ENCODE measurements around the gene ARL17B. TPM values are rescaled to one million over a fixed set of nuclear protein-coding genes. Genes with fewer than 3 reads are reported as not detected.
"Not testable (repeated sequence)": the region's sequence is repeated elsewhere in the genome, so short reads cannot be mapped to it uniquely, and the experiment has no call there.

ARL17B gene
- total RNA-seq (10 to 100 TPM in 1 of 6 donors, 1 to 10 TPM in 5; 2.8 to 11.7 (median 7.3) TPM), polyA plus RNA-seq (1 to 10 TPM; 5.8 to 6.2 TPM)

- intact Hi-C loops (cut with DNase I); H3K9me3 ChIP-seq; H3K27me3 ChIP-seq; H3K36me3 ChIP-seq; H3K4me3 ChIP-seq; H3K27ac ChIP-seq; H3K4me1 ChIP-seq: not testable (repeated sequence)
- 0% methylated on average over 6 to 13 of the region's 22 CpGs for WGBS, 2 donors
- FAIRE-seq = peak; percentile 98
- DNase-seq = peak; percentile 59 to 98 (median 89)
- ATAC-seq = peak; percentile 98 to 100 (median 98)
Observed at GRCh38 chr17:46361755-46362154, at the start of gene ARL17B. TSS of gene ARL17B (minus strand) at chr17:46361766. CDS start at chr17:46358397, 3,369 bp downstream.

DNA sequence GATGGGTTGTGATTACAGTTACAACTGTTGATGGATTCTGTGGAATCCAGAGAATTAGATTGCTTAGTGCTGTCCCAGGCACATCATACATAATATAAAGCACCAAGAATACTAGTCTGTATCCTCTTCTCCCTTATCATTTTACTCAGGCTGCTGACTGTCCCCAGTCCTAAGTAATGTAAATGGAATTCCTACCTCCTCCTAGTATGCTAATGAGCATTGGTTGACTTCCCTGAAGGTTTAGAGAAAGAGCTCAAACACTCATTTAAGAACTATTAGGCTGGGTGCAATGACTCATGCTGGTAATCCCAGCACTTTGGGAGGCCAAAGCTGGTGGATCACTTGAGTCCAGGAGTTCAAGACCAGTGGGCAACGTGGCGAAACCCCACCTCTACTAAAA, 48.3 kb upstream of the ARL17B start:
- H3K27me3 ChIP-seq; H3K9me3 ChIP-seq; ATAC-seq; intact Hi-C loops (cut with DNase I); H3K4me3 ChIP-seq; DNase-seq; H3K4me1 ChIP-seq; FAIRE-seq; H3K27ac ChIP-seq; H3K36me3 ChIP-seq: not testable (repeated sequence)
- no CpG with 5 or more reads among the region's 2 CpGs for WGBS, 2 donors

DNA sequence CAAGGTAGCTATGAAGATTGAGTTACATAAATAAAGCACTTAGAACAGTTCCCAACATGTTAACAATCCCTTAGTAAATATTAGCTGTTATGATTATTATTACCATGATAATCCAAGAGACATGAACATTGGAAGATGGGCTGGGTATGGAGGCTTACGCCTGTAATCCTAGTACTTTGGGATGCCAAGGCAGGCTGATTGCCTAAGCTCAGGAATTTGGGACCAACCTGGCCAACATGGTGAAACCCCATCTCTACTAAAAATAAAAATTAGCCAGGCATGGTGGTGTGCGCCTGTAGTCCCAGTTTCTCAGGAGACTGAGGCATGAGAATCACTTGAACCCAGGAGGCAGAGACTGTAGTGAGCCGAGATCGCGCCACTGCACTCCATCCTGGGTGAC, 45.6 kb upstream of the ARL17B start:
- DNase-seq; H3K9me3 ChIP-seq; H3K4me3 ChIP-seq; H3K27ac ChIP-seq; FAIRE-seq; H3K27me3 ChIP-seq; H3K4me1 ChIP-seq; ATAC-seq; H3K36me3 ChIP-seq; intact Hi-C loops (cut with DNase I): not testable (repeated sequence)
- WGBS, 2 donors = no CpG with 5 or more reads among the region's 5 CpGs

GRCh38 chr17:46401033-46401787, 39.6 kb upstream of the ARL17B start:
- intact Hi-C loops (cut with DNase I); H3K9me3 ChIP-seq; H3K27me3 ChIP-seq; H3K36me3 ChIP-seq; H3K27ac ChIP-seq; H3K4me3 ChIP-seq; H3K4me1 ChIP-seq; DNase-seq; FAIRE-seq: not testable (repeated sequence)
- peak in 1 of 4 donors; percentile 48 for ATAC-seq
- WGBS, 2 donors = no CpG with 5 or more reads among the region's 2 CpGs

DNA sequence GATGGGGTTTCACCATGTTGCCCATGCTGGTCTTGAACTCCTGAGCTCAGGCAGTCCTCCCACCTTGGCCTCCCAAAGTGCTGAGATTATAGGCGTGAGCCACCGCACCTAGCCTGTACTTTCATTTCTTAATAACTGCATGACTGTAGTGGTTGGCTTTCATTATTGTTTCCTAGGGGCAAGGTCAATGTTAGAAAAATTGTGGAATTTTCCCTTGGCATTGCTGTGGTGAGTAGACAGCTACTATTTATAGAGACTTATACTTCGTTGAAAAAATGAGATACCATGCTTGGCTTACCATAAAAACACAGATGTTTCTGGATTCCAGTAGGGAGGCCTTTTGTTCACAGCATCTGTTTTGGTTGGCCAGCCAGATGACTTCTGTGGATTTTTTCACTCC, 39.0 kb upstream of the ARL17B start:
- H3K4me1 ChIP-seq; H3K9me3 ChIP-seq; FAIRE-seq; H3K27me3 ChIP-seq; H3K4me3 ChIP-seq; intact Hi-C loops (cut with DNase I); DNase-seq; H3K36me3 ChIP-seq; H3K27ac ChIP-seq: not testable (repeated sequence)
- peak in 1 of 4 donors; percentile 44 for ATAC-seq
- 8 to 11% methylated on average over 1 of the region's 3 CpGs for WGBS, 2 donors

DNA sequence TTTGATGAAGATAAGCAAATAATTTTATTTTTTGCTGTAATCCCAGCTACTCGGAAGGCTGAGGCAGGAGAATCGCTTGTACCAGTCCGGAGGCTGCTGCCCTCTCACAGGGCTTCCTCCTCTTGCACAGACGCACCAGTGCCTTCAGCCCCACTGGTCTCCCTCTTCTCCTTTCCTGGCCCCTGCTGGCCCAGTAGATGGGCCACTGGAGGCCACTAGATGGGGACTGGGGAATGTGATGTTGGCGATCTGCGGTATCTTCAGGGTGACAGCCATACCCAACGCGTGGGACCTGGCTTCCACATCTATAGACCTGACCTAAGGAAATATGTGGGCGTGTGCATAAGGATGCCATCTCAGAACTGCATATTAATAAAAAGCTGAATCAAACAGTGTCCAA, 38.4 kb upstream of the ARL17B start:
- H3K9me3 ChIP-seq; H3K4me3 ChIP-seq; FAIRE-seq; H3K36me3 ChIP-seq; H3K4me1 ChIP-seq; H3K27me3 ChIP-seq; DNase-seq; H3K27ac ChIP-seq; intact Hi-C loops (cut with DNase I): not testable (repeated sequence)
- WGBS, 2 donors = 97 to 100% methylated on average over 4 of the region's 9 CpGs
- ATAC-seq = peak in 1 of 4 donors; percentile 11

GRCh38 chr17:46396292-46396691, 34.7 kb upstream of the ARL17B start:
- DNase-seq; H3K4me1 ChIP-seq; H3K4me3 ChIP-seq; H3K27ac ChIP-seq; FAIRE-seq; H3K36me3 ChIP-seq; ATAC-seq; H3K9me3 ChIP-seq; intact Hi-C loops (cut with DNase I); H3K27me3 ChIP-seq: not testable (repeated sequence)
- 76 to 94% methylated on average over 1 of the region's 2 CpGs for WGBS, 2 donors

GRCh38 chr17:46393702-46394101, 32.1 kb upstream of the ARL17B start:
- H3K27me3 ChIP-seq; ATAC-seq; H3K27ac ChIP-seq; H3K9me3 ChIP-seq; H3K36me3 ChIP-seq; FAIRE-seq; DNase-seq; H3K4me3 ChIP-seq; H3K4me1 ChIP-seq; intact Hi-C loops (cut with DNase I): not testable (repeated sequence)
- WGBS, 2 donors = no CpG with 5 or more reads among the region's 2 CpGs

DNA sequence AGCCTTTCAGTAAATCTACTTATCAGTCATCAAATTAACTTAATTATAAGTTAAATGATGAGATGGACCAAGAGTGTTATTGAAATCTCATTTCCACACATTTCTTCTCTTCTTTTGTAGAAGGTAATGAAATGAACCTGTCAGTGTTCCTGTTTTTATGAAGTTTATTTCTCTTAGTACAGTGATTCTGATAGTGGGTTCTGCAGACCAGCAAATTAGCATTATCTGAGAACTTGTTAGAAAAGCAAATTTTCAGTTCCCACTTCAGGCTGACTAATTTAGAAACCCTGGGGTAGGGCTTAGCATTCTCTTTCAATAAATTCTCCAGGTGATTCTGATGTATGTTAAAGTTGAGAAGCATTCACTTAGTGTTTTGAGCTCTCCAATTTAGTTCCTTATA, 23.9 kb upstream of the ARL17B start:
- H3K4me1 ChIP-seq; DNase-seq; H3K27ac ChIP-seq; ATAC-seq; H3K9me3 ChIP-seq; H3K4me3 ChIP-seq; H3K27me3 ChIP-seq; H3K36me3 ChIP-seq; intact Hi-C loops (cut with DNase I); FAIRE-seq: not testable (repeated sequence)

DNA sequence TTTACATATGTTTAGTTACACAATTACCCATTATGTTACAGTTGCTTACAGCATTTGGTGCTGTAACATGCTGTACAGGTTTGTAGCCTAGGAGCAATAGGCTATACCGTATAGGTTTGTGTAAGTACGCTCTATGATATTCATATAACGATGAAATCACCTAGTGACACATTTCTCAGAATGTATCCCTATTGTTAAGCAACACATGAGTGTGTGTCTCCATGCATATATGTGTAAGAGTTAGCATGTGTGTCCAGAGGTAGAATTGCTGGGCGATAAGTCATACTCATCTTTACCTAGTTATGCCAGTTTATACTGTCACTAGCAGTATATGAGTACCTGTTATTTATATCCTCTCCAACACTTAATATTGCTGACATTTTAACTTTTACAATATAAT, 21.6 kb upstream of the ARL17B start:
- DNase-seq; ATAC-seq; FAIRE-seq; intact Hi-C loops (cut with DNase I); H3K27ac ChIP-seq; H3K36me3 ChIP-seq; H3K4me1 ChIP-seq; H3K4me3 ChIP-seq; H3K27me3 ChIP-seq; H3K9me3 ChIP-seq: not testable (repeated sequence)
- 94 to 97% methylated on average over 3 of the region's 4 CpGs for WGBS, 2 donors

DNA sequence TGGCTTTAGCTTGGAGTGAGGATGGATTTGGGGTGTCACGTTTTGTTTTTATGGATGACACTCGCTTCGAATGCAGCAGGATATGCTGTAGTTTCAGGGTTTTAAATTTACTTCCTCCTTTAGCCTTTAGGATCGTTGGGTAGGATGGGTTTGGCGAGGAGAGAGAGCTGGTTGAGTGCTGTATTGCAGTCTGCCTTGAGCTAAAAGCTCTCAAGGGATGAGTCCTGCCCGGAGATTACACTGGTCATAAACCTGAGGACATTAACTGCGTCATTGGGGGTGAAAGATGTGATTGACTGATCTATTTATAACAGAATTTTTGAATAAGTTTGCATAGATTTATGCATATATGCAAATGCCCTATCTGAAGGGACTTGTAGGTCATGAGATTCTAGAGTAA, 11.9 kb upstream of the ARL17B start:
- DNase-seq; H3K4me1 ChIP-seq; H3K4me3 ChIP-seq; H3K36me3 ChIP-seq; H3K27ac ChIP-seq; intact Hi-C loops (cut with DNase I); FAIRE-seq; H3K9me3 ChIP-seq; H3K27me3 ChIP-seq: not testable (repeated sequence)
- no CpG with 5 or more reads among the region's 7 CpGs for WGBS, 2 donors
- peak; percentile 48 to 80 (median 64) for ATAC-seq

DNA sequence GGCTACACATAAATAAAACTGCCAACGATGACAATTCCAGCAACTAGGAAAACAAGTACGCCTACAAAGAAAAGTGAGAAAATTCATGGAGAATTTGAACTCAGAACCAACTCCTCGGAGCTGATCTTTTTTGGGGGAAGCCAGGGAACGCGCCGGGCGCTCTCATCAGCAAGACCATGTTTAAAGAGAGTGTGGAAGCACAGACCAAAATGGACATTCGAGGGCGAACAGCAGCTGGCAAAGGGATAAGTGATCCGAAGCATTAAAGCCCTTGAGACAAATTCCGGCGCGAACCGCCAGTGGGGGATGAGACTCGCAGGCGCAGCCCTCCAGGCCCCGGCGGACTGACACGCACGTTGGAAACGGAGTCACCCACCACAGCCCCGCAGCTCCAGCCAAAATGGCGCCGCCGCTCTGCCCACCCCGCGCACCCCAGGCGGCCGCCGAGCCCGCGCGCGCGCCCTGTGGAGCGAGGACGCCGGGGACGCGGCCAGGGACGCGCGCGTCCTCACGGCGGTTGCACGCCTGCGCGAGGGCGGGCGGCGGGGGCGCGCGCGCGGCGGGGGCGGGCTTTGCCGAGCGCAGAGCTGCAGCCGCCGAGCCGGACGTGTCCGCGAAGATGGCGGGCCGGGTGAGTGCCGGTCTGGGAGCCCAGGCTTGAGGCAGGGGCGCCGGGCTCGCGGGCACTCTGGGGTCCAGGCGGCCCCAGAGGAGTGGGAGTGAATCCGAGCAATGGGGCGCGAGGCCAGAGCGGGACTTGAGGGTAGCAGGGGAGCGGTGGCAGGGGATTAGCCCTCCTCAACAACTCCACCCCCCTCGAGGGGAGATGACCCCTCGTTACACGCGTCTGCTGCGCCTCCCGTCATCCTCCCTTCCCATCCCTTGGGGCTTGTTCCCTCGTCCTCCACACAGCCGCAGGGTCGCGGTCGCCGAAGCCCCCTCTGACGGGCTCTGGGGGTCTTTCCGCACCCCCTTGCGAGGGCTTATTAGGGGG, 11.0 kb upstream of the ARL17B start:
- no CpG with 5 or more reads among the region's 95 CpGs for WGBS, 2 donors
- H3K27me3 ChIP-seq; intact Hi-C loops (cut with DNase I); H3K27ac ChIP-seq; H3K4me1 ChIP-seq; H3K9me3 ChIP-seq; H3K36me3 ChIP-seq; FAIRE-seq; H3K4me3 ChIP-seq; DNase-seq: not testable (repeated sequence)
- peak; percentile 96 to 98 (median 97) for ATAC-seq

Data from pancreas (tissue), 10 donors.